Measurements from ENCODE around the gene PNLDC1.
"Not testable (repeated sequence)": the region's sequence is repeated elsewhere in the genome, so short reads cannot be mapped to it uniquely, and the experiment has no call there.

Gene PNLDC1

GRCh38 chr6:159860482-159860881, 60.4 kb downstream of the PNLDC1 start:
- no peak for DNase-seq (ENCODE audit: low read depth)
- TF ChIP-seq MAX (IDR thresholded peaks at IDR 0.05; ENCODE audit: low read depth, low read length), result no peak
- no peak for TF ChIP-seq MYC (IDR thresholded peaks at IDR 0.05; ENCODE audit: low read depth, low read length)
- no peak for TF ChIP-seq POLR2A (IDR thresholded peaks at IDR 0.05; ENCODE audit: extremely low read depth, insufficient read length)
- no peak for TF ChIP-seq CTCF (IDR thresholded peaks at IDR 0.05; ENCODE audit: low read depth, low read length)

GRCh38 chr6:159862103-159862502, 62.0 kb downstream of the PNLDC1 start:
- H3K4me3 ChIP-seq (ENCODE audit: low read depth, low read length), result no peak overlapping the region
- no peak for DNase-seq (ENCODE audit: low read depth)
- TF ChIP-seq MAX (IDR thresholded peaks at IDR 0.05; ENCODE audit: low read depth, low read length) (no peak), POLR2A (IDR thresholded peaks at IDR 0.05; ENCODE audit: extremely low read depth, insufficient read length) (no peak), CTCF (IDR thresholded peaks at IDR 0.05; ENCODE audit: low read depth, low read length) (no peak), MYC (IDR thresholded peaks at IDR 0.05; ENCODE audit: low read depth, low read length) (no peak)

More at GRCh38 chr6:159860482-159860881, 60.4 kb downstream of the PNLDC1 start:
- no peak overlapping the region for H3K4me3 ChIP-seq (ENCODE audit: low read depth, low read length)

GRCh38 chr6:159863341-159863740, 63.3 kb downstream of the PNLDC1 start:
- peak; percentile 56 for TF ChIP-seq CTCF (IDR thresholded peaks at IDR 0.05; ENCODE audit: low read depth, low read length)
- H3K4me3 ChIP-seq (ENCODE audit: low read depth, low read length), result not testable (repeated sequence)
- peak; percentile 74 for DNase-seq (ENCODE audit: low read depth)

GRCh38 chr6:159865226-159865920, 65.3 kb downstream of the PNLDC1 start:
- no peak overlapping the region for H3K4me3 ChIP-seq (ENCODE audit: low read depth, low read length)
- TF ChIP-seq CTCF (IDR thresholded peaks at IDR 0.05; ENCODE audit: low read depth, low read length), result no peak
- no peak for TF ChIP-seq MYC (IDR thresholded peaks at IDR 0.05; ENCODE audit: low read depth, low read length)
- TF ChIP-seq POLR2A (IDR thresholded peaks at IDR 0.05; ENCODE audit: extremely low read depth, insufficient read length), result no peak
- no peak for TF ChIP-seq MAX (IDR thresholded peaks at IDR 0.05; ENCODE audit: low read depth, low read length)
- no peak for DNase-seq (ENCODE audit: low read depth)

GRCh38 chr6:159866286-159867247, 66.5 kb downstream of the PNLDC1 start:
- DNase-seq (ENCODE audit: low read depth), result no peak
- no peak for TF ChIP-seq MYC (IDR thresholded peaks at IDR 0.05; ENCODE audit: low read depth, low read length)
- TF ChIP-seq POLR2A (IDR thresholded peaks at IDR 0.05; ENCODE audit: extremely low read depth, insufficient read length), result no peak
- TF ChIP-seq MAX (IDR thresholded peaks at IDR 0.05; ENCODE audit: low read depth, low read length), result no peak
- TF ChIP-seq CTCF (IDR thresholded peaks at IDR 0.05; ENCODE audit: low read depth, low read length), result no peak
- H3K4me3 ChIP-seq (ENCODE audit: low read depth, low read length), result no peak overlapping the region
